Smooth muscle cell of trachea (primary cell): ENCODE results near the gene ELN. TPM values are rescaled to one million over a fixed set of nuclear protein-coding genes. Genes with fewer than 3 reads are reported as not detected.

Experiments used
- total RNA-seq: library from RNA; depleted of rRNA; stranded (reverse); fragments of >200 nt; gene quantifications from 2 replicates; pipeline ENCODE4 v1.2.1, GENCODE V29; 2014

ELN gene
- 4.4 and 7.8 TPM in 2 replicates for total RNA-seq

DNA sequence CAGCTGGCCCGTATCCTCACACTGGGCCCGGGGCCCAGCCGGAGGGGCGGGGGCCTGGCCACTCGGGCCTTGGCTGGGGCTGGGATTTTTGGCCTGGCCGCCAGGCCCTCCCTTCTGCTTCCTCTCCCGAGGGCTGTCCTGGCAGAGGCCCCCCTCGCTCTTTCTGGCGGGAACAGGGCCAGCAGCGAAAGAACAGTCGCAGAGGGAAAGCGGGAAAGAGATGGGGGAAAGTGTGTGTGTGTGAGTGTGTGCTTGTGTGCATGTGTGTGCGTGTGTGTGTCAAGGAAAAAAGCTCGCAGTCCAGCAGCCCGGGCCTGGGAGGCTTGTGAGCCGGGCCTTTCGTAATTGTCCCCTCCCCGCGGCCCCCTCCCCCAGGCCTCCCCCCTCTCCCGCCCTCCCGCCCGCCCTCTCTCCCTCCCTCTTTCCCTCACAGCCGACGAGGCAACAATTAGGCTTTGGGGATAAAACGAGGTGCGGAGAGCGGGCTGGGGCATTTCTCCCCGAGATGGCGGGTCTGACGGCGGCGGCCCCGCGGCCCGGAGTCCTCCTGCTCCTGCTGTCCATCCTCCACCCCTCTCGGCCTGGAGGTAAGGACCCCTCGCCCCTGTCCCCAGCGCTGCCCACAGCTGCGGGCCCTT is at the start of gene ELN:
Gene ELN (plus strand): TSS at position 491 of the 638 bp plus-strand sequence. CDS start 15 bp downstream, at position 506.

DNA sequence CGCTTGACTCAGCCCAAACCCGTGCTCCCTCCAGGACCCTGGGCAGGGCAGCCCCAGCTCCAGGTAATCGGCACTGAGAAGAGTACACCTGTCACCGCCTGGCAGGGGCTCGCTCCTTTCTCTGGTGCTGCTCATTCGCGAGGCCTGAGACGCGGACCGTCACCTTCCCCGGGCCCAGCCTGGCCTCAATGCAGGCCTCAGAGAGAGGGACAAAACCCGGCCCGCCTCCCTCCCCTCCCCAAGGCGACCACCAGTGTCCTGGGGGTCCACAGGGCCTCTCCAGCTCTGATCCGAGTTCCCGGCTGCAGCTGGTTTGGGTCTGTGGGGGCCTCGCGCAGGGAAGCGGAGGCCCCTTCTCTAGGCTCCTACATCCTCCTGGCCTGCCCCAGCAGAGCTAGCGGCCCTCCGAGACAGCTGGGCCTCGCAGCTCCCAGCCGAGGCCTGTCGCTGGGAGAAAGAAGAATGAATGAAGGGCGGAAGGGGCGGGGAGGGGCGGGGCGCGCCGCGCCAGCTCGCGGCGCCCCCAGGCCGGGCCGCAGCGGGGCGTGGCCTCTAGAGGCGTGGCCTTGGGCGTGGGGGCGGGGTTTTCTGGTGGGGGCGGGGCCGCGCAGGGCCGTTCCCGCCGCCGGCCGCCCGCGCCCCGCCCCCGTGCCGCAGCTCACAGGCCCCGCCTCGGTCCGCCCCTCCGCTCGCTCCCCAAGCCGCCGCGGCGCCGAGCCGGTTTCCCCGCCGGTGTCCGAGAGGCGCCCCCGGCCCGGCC is 55.3 kb downstream of the ELN start, which contains the start of gene LIMK1:
Gene LIMK1 (plus strand): TSS at position 688 of the 760 bp plus-strand sequence. CDS start 187 bp downstream, outside the sequence.

Other genes starting within 250 kb of the ELN start
- gene CLDN4, start 197.2 kb upstream of the ELN start, total RNA-seq: 1.3 and 1.7 TPM in 2 replicates
- gene METTL27, start 185.7 kb upstream of the ELN start, total RNA-seq: 7.1 and 36.6 TPM in 2 replicates
- 0.17 TPM in 1 of 2 replicates, not detected in the other for gene TMEM270, start 167.0 kb upstream of the ELN start, total RNA-seq
- gene LIMK1, start 55.6 kb downstream of the ELN start, total RNA-seq: 37.7 and 77.6 TPM in 2 replicates
- 356 and 392 TPM in 2 replicates for gene EIF4H, start 146.2 kb downstream of the ELN start, total RNA-seq
- 0.73 and 1.3 TPM in 2 replicates for gene LAT2, start 181.8 kb downstream of the ELN start, total RNA-seq
- gene RFC2, start 226.2 kb downstream of the ELN start, total RNA-seq: 10.4 and 27.1 TPM in 2 replicates